Measurements from ENCODE around the gene ZNF322.

GRCh38 chr6:26594730-26595632 lies 64.6 kb downstream of the ZNF322 start:
- TF ChIP-seq, protein P1, sequence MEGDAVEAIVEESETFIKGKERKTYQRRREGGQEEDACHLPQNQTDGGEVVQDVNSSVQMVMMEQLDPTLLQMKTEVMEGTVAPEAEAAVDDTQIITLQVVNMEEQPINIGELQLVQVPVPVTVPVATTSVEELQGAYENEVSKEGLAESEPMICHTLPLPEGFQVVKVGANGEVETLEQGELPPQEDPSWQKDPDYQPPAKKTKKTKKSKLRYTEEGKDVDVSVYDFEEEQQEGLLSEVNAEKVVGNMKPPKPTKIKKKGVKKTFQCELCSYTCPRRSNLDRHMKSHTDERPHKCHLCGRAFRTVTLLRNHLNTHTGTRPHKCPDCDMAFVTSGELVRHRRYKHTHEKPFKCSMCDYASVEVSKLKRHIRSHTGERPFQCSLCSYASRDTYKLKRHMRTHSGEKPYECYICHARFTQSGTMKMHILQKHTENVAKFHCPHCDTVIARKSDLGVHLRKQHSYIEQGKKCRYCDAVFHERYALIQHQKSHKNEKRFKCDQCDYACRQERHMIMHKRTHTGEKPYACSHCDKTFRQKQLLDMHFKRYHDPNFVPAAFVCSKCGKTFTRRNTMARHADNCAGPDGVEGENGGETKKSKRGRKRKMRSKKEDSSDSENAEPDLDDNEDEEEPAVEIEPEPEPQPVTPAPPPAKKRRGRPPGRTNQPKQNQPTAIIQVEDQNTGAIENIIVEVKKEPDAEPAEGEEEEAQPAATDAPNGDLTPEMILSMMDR (IDR thresholded peaks at IDR 0.05; ENCODE audit: low read depth, low read length): no peak
- no peak for TF ChIP-seq EZH2phosphoT487 (IDR thresholded peaks at IDR 0.05; ENCODE audit: low read depth)
